Liver (tissue), 9 donors: ENCODE data around the gene ADGRV1. TPM values are rescaled to one million over a fixed set of nuclear protein-coding genes. Genes with fewer than 3 reads are reported as not detected.

Experiments
- DNase-seq: peaks from one replicate; pipeline ENCODE4 v3.0.0-alpha.2; 2017; ENCODE audit warnings: low spot score
- H3K27ac ChIP-seq, 2 donors: one replicate each; pipeline ENCODE4 v1.7.0; 2013; ENCODE audit warnings: inconsistent platforms in 2 of 2, low read length in 2 of 2, control low read depth in 1 of 2, low read depth in 1 of 2, mild to moderate bottlenecking in 1 of 2
- H3K27me3 ChIP-seq, 4 donors: one replicate each; pipeline versions ENCODE4 v1.6.1 to v1.7.0; 2013; ENCODE audit warnings: low read length in 3 of 4, inconsistent platforms in 1 of 4, mild to moderate bottlenecking in 1 of 4, moderate library complexity in 1 of 4; ENCODE audit not compliant: control insufficient read depth in 4 of 4, insufficient read depth in 4 of 4
- H3K36me3 ChIP-seq, 4 donors: one replicate each; pipeline versions ENCODE4 v1.6.1 to v1.7.0; 2013; ENCODE audit warnings: low read length in 3 of 4, mild to moderate bottlenecking in 3 of 4, low read depth in 1 of 4, moderate library complexity in 1 of 4; ENCODE audit not compliant: control insufficient read depth in 4 of 4, insufficient read depth in 3 of 4
- H3K4me1 ChIP-seq, 4 donors: one replicate each; pipeline versions ENCODE4 v1.6.1 to v1.7.0; 2013; ENCODE audit warnings: low read length in 3 of 4, mild to moderate bottlenecking in 3 of 4, moderate library complexity in 1 of 4; ENCODE audit not compliant: control insufficient read depth in 4 of 4, insufficient read depth in 4 of 4
- H3K4me3 ChIP-seq, 3 donors: one replicate each; pipeline versions ENCODE4 v1.6.1 to v1.7.0; 2013; ENCODE audit warnings: low read length in 3 of 3, control low read depth in 1 of 3, low read depth in 1 of 3, mild to moderate bottlenecking in 1 of 3
- H3K9ac ChIP-seq, 2 donors: one replicate each; pipeline ENCODE4 v1.7.0; 2013; ENCODE audit warnings: low read length in 2 of 2, mild to moderate bottlenecking in 2 of 2, moderate library complexity in 2 of 2, control low read depth in 1 of 2, low read depth in 1 of 2
- H3K9me3 ChIP-seq, 4 donors: one replicate each; pipeline versions ENCODE4 v1.6.1 to v1.7.0; 2013; ENCODE audit warnings: low read length in 3 of 4; ENCODE audit not compliant: control insufficient read depth in 4 of 4
- ATF3 ChIP-seq: IDR thresholded peaks from 2 replicates; pipeline ENCODE4 v1.6.1; 2016; ENCODE audit warnings: antibody characterized with exemption
- CTCF ChIP-seq: fragments of 150-350 bp; IDR thresholded peaks from 2 replicates; pipeline ENCODE4 v1.5.1; 2017; ENCODE audit warnings: improper control_type of control experiment, low read depth, low read length; ENCODE audit not compliant: missing input control
- EGR1 ChIP-seq, 2 donors: IDR thresholded peaks; 2 replicates each; pipeline ENCODE4 v1.6.1; 2016 to 2018; ENCODE audit warnings: antibody characterized with exemption in 2 of 2, low read depth in 2 of 2
- FOXA1 ChIP-seq: IDR thresholded peaks from 2 replicates; pipeline ENCODE4 v1.6.1; 2016; ENCODE audit warnings: antibody characterized with exemption
- FOXA2 ChIP-seq: IDR thresholded peaks from 2 replicates; pipeline ENCODE4 v1.6.1; 2016; ENCODE audit warnings: antibody characterized with exemption
- GABPA ChIP-seq, 2 donors: IDR thresholded peaks in 1 of 2; conservative IDR thresholded peaks in 1 of 2; 2 replicates each; pipeline ENCODE4 v1.6.1; 2016; ENCODE audit warnings: antibody characterized with exemption in 2 of 2, mild to moderate bottlenecking in 1 of 2, moderate library complexity in 1 of 2
- HNF4A ChIP-seq, 2 donors: conservative IDR thresholded peaks; 2 replicates each; pipeline ENCODE4 v1.6.1; 2016; ENCODE audit warnings: antibody characterized with exemption in 2 of 2, mild to moderate bottlenecking in 2 of 2
- HNF4G ChIP-seq: IDR thresholded peaks from 2 replicates; pipeline ENCODE4 v1.6.1; 2016; ENCODE audit warnings: antibody characterized with exemption
- JUND ChIP-seq, 2 donors: IDR thresholded peaks; 2 replicates each; pipeline ENCODE4 v1.6.1; 2016; ENCODE audit warnings: antibody characterized with exemption in 2 of 2
- MAX ChIP-seq: IDR thresholded peaks from 2 replicates; pipeline ENCODE4 v1.6.1; 2016; ENCODE audit warnings: antibody characterized with exemption
- NR2F2 ChIP-seq: IDR thresholded peaks from 2 replicates; pipeline ENCODE4 v1.6.1; 2016; ENCODE audit warnings: antibody characterized with exemption
- RAD21 ChIP-seq, 2 donors: IDR thresholded peaks; 2 replicates each; pipeline ENCODE4 v1.6.1; 2016; ENCODE audit warnings: antibody characterized with exemption in 2 of 2, mild to moderate bottlenecking in 2 of 2
- RXRA ChIP-seq, 2 donors: IDR thresholded peaks; 2 replicates each; pipeline ENCODE4 v1.6.1; 2017 to 2018; ENCODE audit warnings: antibody characterized with exemption in 2 of 2, mild to moderate bottlenecking in 1 of 2
- SP1 ChIP-seq: IDR thresholded peaks from 2 replicates; pipeline ENCODE4 v1.6.1; 2018; ENCODE audit warnings: antibody characterized with exemption, mild to moderate bottlenecking
- TAF1 ChIP-seq: conservative IDR thresholded peaks from 2 replicates; pipeline ENCODE4 v1.6.1; 2016; ENCODE audit warnings: antibody characterized with exemption, mild to moderate bottlenecking
- YY1 ChIP-seq: IDR thresholded peaks from 2 replicates; pipeline ENCODE4 v1.6.1; 2016; ENCODE audit warnings: antibody characterized with exemption, mild to moderate bottlenecking
- ZBTB33 ChIP-seq: IDR thresholded peaks from 2 replicates; pipeline ENCODE4 v1.6.1; 2016; ENCODE audit warnings: antibody characterized with exemption
- WGBS: extraction: QIAGEN DNeasy Blood & Tissue Kit; methylation state at CpG from one replicate; pipeline ENCODE4 v1.1.7; 2013; 5-methylcytosine and 5-hydroxymethylcytosine counted together
- polyA plus RNA-seq, 2 donors: library from polyadenylated mRNA; stranded (reverse) in 1 of 2; unstranded in 1 of 2; fragments of 200-250 nt in 1 of 2; fragments of >200 nt in 1 of 2; fragmentation: Nextera tagmentation in 1 of 2; extraction: Ambion mirVana in 1 of 2; gene quantifications; one replicate each; pipeline versions ENCODE4 v1.2.1 to v1.2.3, GENCODE V29; 2013 to 2015
- total RNA-seq, 2 donors: library from RNA; depleted of rRNA; stranded (reverse); fragments of >200 nt; gene quantifications; one replicate each; pipeline ENCODE4 v1.2.3, GENCODE V29; 2014
- donor health status: healthy.
- donor health status: healthy.
- donor health status: healthy.
- donor health status: healthy.
- donor health status: healthy.

ADGRV1 gene
- total and polyA plus RNA-seq, 4 donors, result 5.1 to 15.5 (median 9.6) TPM

GRCh38 chr5:90956511-90957097, 398.0 kb downstream of the ADGRV1 start:
- H3K9ac ChIP-seq, result no peak overlapping the region
- no peaks in the 10 kb centered on the region for H3K36me3 ChIP-seq
- TF ChIP-seq ATF3, result no peak
- TF ChIP-seq EGR1 (IDR thresholded peaks at IDR 0.05; ENCODE audit: low read depth in 2 of 2), result no peak
- no peak for TF ChIP-seq MAX
- no peak for TF ChIP-seq SP1
- TF ChIP-seq RAD21 (IDR thresholded peaks at IDR 0.05), result no peak
- no peak for TF ChIP-seq JUND (IDR thresholded peaks at IDR 0.05)
- TF ChIP-seq NR2F2, result no peak
- TF ChIP-seq GABPA (IDR thresholded peaks at IDR 0.05 in 1 of 2, conservative IDR thresholded peaks at IDR 0.05 in 1 of 2), result no peak
- no peak for TF ChIP-seq TAF1
- TF ChIP-seq HNF4A (conservative IDR thresholded peaks at IDR 0.05), result no peak
- no peaks in the 10 kb centered on the region for H3K27me3 ChIP-seq
- no peaks in the 10 kb centered on the region for H3K9me3 ChIP-seq
- no peak overlapping the region for H3K4me3 ChIP-seq
- no peaks in the 10 kb centered on the region for H3K4me1 ChIP-seq
- 55% methylated on average over 4 of the region's 4 CpGs for WGBS
- DNase-seq, result no peak
- no peak overlapping the region for H3K27ac ChIP-seq

- DNase-seq, result no peak
- TF ChIP-seq EGR1 (IDR thresholded peaks at IDR 0.05; ENCODE audit: low read depth in 2 of 2) (no peak), FOXA2 (no peak), NR2F2 (no peak), TAF1 (no peak), RXRA (IDR thresholded peaks at IDR 0.05) (no peak)
- H3K27ac ChIP-seq, result no peak overlapping the region
- no peak overlapping the region for H3K9ac ChIP-seq
- no peak overlapping the region for H3K4me3 ChIP-seq
- no peaks in the 10 kb centered on the region for H3K9me3 ChIP-seq
- H3K27me3 ChIP-seq, result no peaks in the 10 kb centered on the region
- no peaks in the 10 kb centered on the region for H3K4me1 ChIP-seq
- H3K36me3 ChIP-seq, result no peaks in the 10 kb centered on the region
Observed at GRCh38 chr5:90957906-90958305, 399.3 kb downstream of the ADGRV1 start.

- H3K9ac ChIP-seq, result no peak overlapping the region
- no peak for DNase-seq
- H3K36me3 ChIP-seq, result no peaks in the 10 kb centered on the region
- TF ChIP-seq YY1 (no peak), HNF4A (conservative IDR thresholded peaks at IDR 0.05) (no peak), NR2F2 (no peak), SP1 (no peak), GABPA (IDR thresholded peaks at IDR 0.05 in 1 of 2, conservative IDR thresholded peaks at IDR 0.05 in 1 of 2) (no peak), FOXA2 (no peak), JUND (IDR thresholded peaks at IDR 0.05) (no peak), EGR1 (IDR thresholded peaks at IDR 0.05; ENCODE audit: low read depth in 2 of 2) (no peak), HNF4G (no peak), TAF1 (no peak), FOXA1 (no peak), MAX (no peak), ATF3 (no peak), CTCF (no peak), ZBTB33 (no peak), RXRA (IDR thresholded peaks at IDR 0.05) (no peak)
- H3K4me1 ChIP-seq, result no peaks in the 10 kb centered on the region
- no peaks in the 10 kb centered on the region for H3K9me3 ChIP-seq
- no peaks in the 10 kb centered on the region for H3K27me3 ChIP-seq
- no peak overlapping the region for H3K27ac ChIP-seq
- no peak overlapping the region for H3K4me3 ChIP-seq
Observed at GRCh38 chr5:90959262-90959661, 400.7 kb downstream of the ADGRV1 start.
